HG03025 (cell line): ENCODE measurements around the gene S100A7.
"Not testable (repeated sequence)": the region's sequence is repeated elsewhere in the genome, so short reads cannot be mapped to it uniquely, and the experiment has no call there.

Source experiments
- ATAC-seq: cut with Tn5 transposase; IDR thresholded peaks from one replicate; pipeline ENCODE4 v1.9.1; 2021; ENCODE audit warnings: mild to moderate bottlenecking, moderate library complexity; ENCODE audit not compliant: unreplicated experiment, low FRiP score

The S100A7 gene

DNA sequence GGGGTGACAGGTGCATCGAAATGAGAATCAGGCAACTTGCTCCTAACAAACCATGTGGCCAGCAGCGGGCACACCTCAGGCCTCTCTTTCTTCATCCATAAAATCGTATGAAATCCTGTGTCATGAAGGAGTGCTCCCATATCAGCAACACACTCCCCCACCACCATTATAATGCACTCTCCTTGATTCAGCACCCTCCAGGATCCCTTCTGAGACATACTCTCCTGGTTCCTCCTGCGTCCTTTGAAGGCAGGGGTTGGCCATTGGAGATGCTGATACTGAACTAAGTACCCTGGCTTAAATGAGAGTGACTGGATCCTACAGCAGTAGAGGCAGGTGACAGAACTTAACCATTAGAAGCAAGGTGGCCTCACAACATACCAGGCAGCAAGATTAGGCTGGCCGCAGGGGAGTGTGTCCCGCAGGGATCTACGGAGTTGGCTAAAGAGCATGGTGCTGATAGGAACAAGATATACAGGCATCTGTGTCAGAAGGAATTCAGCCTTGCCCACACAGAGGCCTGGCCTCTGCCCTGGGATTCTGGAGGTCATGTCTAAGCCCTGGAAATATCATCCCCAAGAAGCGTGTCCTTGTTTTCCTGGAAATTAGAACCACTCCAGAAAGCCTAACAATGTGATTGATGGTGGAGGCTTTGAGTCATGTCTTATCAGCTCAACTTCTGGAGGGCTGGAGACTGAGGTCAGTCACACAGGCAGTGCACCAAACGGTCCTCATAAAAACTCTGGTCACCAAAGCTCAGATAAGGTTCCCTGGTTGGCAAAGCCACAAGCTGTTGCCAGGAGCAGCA, 27.4 kb downstream of the S100A7 start:
- no peak for ATAC-seq

DNA sequence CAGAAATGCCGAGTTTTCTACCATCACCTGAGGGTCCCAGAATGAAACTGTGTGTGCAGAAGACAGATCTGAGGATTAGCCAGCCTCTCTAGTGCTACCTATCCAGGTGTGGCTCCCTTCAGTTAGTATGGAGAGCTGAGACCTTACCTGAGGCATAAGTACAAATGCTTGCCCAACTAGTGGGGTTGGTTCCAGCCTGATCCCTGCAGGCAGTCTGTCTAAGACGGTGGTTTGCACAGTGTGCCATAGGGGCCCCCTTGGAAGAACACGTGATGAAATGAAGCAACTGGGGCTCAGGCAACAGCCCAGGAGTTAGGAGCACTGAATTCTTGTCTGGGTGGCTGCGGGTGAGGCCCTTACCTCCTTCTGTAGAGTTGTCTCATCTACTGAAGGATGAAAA, 28.5 kb downstream of the S100A7 start:
- no peak for ATAC-seq

DNA sequence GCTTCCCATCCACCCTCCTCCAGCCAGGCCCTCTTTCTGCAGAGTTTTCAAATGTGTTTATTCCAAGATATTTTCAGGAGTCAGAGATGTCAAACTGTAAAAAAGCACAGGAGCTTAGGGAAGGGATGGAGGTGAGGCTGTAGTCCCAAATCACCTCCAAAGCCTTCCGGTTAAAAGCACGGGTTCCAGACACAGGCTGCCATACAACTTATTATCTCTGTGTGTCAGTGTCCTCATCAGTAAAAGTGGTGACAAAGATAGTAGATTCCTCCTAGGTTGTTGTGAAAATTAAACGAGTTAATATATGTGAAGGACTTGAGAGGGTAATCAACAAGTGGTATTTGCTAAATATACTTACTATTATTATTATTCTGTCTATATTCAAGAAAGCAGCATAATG, 29.0 kb downstream of the S100A7 start:
- ATAC-seq: no peak

DNA sequence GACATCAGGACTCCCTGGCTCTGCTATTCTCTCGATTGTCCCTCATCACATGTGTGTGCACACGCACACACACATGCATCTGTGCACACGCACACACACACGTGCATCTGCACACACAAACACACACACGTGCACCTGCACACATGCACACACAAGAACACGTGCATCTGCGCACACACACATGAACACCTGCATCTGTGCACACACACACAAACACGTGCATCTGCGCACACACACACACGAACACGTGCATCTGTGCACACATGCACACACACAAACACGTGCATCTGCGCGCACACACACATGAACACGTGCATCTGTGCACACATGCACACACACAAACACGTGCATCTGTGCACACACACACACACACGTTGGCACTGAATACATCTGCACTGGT, 29.4 kb downstream of the S100A7 start:
- ATAC-seq: no peak

DNA sequence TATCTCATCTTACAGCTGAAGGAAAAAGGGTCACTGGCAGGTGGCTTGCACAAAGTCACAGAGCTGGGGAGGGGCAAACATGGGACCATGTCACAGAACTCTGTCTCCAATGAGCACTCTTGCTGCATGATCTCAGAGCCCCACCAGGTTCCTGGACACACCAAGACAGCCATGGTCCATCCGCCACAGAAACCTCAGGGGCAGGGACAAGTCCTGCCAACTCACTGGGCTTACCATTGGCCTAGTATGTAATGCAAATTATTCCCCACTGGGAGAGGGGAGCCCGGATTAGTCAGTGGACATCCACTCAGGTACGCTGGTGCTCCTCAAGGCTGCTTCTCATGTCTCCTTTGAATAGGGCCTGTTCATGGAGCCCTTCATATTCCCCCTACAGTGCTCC, 29.9 kb downstream of the S100A7 start:
- no peak for ATAC-seq

DNA sequence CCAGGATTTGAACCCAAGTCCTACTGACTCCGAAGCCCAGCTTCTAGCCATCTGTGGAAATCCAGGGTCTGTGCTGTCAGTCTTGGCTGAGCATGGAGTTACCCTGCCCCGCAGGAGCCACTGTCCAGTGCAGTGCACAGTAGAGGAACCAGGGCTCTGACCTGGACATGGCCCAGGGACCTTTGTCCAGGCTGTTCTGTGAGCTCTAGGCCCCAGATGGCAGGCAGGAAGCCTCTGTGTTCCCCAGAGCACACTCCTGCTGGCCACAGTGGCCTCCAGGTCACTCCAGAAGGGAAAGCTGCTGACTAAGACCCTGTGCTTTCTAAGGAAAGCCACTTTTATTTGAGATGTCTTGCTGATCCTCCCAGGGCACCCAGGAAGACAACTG, 30.3 kb downstream of the S100A7 start:
- no peak for ATAC-seq

DNA sequence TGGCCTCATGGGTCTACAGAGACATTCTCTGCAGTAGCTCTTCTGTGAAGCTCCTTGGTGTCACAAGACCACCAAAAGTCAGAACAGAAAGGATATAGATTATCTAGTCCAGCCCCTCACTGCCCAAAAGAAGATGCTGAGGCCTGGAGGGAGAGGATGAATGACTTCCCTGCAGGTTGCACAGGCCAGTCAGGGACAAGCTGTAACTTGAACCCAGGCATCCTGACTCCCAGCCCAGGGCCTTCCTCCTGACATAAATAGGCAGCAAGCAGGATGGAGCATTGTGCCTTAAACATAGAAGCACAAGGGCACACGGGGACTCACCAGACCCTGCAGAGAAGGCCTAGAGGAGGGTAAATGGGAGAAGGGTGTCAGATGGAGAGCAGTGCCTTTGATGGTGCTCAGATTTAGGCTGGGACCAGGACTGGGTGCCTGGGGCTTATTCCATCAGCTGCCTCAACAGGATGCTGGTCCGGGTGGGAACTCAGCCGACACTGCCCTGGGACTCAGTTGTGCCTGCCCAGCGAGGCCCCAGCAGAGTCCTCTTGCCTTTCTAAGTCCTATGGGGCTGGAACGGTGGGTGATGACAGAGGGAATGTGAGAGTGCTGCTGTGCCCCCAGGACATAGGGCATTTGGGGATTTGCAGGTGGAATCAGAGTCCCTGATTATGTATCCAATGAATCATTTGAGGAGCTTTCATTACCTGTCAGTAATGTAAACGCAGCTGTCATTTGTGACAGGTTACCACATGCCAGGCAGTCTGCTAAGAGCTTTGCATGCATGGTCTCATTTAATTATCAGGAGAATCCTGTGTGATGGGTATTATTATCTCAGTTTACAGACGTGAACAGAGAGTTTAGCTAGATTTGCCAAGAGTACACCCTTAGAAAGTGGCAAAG, 30.9 kb downstream of the S100A7 start:
- no peak for ATAC-seq

DNA sequence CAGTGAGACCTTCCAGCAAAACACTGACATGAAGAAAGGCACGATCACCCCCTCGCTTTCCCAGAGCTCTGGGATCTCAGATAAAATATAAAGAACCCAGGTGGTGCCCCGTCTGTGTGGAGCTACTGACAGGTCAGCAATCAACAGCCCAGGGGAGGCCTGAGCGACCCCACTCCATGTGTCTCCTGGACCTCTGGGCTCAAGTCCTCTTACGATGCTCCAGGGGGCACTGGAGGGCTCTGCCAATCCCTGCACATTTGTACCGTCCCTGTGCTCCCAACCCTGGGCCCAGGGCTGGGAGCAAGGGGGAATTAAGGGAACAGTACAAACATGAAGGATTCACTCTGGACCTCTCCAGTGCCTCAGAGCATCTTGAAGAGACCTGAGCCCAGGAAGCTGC, 31.7 kb downstream of the S100A7 start:
- ATAC-seq: no peak

DNA sequence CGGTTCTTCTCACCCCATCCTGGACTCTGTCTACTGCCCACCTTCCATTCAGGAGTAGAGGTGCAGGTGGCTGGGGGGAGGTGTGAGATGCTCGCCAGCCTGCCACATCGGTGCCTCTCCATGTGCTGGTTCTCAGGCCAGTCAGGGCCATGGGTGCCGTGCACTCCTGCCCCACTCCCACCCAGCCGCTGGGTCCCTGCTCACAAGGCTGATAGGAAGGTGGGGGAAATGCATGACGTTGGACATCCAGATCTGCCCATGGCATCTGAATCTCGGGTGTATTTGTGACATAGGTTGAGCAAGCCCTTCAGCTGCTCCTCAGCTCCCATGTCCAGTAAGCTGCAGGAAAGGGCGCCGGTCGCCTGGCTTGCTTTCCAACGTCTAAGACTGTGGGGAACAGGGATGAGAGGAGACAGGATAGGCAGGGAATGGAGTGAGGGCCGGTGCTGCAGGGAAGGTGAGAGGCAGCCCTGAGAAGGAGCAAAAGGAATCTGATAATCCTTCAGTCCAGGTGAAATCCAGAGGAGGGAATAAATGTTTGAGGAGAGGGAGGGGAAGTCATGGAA, 32.3 kb downstream of the S100A7 start:
- ATAC-seq: no peak

DNA sequence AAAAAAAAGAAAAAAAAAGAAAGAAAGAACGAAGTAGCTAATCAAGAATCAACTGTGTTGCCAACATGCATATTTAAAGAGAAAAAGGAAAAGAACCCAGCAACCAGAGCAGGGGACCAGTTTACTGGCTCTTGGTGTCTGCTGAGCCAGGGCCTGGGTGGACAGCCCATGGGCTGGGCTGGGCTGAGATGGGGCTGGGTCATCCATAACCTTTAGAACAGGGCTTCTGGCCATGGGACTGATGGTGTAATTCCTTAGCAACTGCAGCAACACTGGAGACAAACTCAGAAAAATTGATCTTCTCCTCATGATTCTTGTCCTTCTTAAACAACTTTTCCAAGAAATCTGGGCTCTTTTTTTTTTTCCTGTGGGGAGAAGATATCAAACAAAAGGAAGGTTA, 33.6 kb downstream of the S100A7 start:
- no peak for ATAC-seq

DNA sequence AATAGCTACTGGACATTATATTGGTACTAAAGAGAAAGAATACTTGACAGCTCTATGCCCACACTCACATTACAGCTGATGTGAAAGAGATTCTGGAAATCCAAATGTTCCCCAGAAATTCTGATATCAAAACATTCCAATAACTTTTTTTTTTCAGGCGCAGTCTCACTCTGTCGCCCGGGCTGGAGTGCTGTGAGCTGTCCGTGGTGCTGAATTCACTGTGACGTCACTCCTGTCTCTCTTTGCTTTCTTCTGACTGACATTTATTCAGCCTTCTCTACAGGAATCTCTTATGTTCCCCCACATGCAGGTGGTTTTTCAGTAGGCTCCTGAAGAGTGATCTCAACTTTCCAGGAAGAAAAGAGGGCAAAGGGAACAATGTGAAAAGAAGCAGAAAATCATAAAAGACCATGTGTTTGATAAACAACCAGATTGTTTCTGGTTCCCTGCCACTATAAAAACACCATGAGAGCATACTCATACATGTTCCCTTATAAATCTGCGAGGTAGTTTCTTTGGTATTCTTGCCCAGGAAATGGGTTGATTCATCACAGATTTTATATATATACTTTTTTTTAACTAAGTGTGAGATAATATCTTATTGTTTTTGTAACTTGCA, 37.9 kb downstream of the S100A7 start:
- ATAC-seq: no peak

DNA sequence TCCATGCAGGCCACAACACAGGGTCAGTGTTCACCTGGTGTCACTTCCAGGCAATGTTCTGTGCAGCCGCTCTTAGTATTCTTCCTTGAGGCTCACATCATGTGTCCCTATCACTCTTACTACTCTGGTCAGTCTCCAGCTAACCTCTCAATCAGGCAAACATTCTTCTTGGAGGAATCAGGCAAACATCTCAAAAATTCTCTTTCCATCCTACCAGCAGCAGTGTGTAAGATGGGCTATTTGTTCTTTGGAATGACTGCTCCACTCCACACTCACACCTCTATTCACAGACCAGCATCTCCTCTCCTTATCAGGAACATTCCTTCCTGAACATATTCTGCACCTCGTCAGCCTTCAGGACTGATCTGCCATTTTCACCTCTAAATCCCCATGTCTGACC, 40.1 kb downstream of the S100A7 start:
- ATAC-seq: no peak

DNA sequence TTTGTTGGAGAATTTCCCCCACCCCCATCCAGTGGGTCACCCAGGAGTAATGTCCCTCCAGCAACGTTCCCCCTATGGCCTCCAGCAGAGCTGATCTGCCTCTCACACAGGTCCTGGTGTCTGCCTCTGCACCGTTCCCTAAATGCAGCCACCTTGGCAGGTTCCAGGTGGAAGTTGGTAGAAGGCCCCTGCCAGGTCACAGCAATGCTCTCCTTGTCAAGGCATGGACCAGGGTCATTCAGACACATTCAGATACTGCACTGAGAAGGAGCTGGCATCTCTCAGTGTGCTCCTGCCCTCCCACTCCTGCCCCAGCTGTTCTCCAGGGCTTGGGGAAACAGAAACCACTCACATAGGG, 41.0 kb downstream of the S100A7 start:
- not testable (repeated sequence) for ATAC-seq

DNA sequence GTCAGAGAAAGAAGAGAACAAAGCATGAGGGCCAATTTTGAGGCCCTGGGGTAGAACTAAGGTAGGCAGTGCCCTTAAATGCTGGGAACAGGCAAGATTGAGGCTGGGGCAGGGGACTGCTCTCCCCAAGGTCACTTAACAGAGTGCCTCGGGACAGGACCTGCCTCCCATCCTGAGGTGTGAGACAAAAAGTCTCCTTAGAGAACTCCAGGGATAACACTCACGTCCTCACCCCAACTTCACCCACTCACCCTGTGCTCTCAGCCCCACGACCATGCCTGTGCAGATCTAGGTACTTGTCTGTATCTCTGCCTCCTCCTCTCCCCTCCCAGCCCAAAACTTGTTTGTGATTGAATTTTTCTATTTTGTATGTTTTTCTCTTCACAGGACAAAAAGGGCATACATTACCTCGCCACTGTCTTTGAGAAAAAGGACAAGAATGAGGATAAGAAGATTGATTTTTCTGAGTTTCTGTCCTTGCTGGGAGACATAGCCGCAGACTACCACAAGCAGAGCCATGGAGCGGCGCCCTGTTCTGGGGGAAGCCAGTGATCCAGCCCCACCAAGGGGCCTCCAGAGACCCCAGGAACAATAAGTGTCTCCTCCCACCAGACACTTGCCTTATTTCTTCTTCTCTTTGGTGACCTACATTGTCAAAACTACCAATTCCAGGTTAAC, 41.6 kb downstream of the S100A7 start:
- not testable (repeated sequence) for ATAC-seq

DNA sequence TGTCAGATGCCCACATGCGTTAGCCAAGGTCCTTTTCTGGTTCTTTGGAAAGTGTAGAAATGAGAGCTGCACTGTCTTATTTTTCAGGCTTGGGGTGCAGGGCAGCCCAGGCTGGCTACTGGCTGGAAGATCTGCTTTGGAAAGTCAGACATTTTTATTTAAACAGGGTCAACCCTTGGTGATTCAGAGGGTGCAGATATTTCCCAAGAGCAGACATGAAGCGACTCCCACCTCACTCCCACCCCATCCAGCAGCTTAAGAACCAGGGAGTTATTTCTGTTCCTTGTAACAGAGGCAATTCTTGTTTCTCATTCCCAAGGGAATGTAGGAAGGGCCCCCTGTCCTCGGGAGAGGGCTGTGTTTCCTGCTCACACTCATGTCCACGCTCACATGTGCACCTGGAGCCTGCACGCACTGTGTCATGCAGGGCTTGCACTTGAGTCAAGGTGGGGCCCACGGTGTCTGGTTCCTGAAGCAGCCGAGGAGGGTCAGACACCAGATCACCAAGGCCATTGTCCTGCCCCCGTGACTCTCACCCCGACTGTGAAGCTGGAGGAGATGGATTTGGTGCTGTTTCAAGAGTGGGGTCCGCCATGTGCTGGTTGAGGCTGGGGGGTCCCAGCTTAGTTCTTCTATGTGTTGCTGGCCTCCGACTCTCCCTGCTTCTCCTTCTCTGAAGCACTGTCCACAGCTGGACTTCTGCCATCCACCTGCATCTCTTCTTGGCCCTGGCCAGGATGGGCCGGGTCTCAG, 43.1 kb downstream of the S100A7 start:
- ATAC-seq: no peak

DNA sequence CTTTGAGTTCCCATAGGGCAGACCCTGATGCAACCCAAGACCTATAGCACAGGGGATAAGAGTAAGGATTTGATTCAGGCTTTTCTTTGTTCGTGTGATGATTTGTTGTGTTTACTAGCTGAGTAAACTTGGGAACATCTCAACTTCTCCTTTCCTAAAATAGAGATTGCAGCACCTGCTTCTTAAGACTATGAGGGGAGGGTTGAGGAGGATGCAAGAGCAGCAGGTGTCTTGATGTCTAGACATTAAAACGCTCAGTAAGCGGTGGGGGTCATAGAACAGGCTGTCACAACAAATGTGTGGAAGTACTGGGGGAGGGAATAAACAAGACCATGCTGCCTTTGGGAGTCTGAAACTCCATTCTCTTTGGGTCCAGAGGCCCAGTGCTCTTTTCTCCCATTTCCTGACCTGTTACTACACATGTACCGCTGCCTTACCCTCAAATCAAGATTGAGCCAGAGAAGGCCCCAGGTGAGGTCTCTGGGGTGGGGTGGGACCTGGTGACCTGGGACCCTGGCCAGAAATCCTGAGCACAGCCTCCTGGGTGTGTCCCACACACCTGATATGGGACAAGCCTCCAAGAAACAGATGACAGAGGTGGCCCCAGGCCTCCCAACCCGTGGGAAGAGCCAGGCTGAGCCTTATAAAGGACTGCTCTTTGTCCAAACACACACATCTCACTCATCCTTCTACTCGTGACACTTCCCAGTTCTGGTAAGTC, 44.4 kb downstream of the S100A7 start, which contains the start of gene S100A7A:
Gene S100A7A (plus strand): TSS at position 671 of the 721 bp plus-strand sequence. CDS start 1,563 bp downstream, outside the sequence.
- ATAC-seq: no peak

DNA sequence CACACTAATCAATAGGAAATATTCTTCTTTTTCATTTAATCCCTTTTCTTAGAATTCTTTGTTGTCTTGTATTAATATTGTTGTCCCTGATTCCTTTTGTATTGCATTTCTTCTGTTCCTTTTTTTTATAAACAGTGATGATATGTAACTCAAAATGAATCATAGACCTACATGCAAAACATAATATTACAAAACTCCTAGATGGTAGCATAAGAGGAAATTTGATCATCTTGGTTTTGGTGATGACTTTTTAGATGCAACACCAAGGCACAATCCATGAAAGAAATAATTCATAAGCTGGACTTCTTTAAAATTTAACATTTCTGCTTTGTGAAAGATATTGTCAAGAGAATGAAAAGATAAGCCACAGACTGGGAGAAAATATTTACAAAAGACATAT, 46.5 kb downstream of the S100A7 start:
- not testable (repeated sequence) for ATAC-seq
